ENCODE results near the gene UQCC2. TPM values are rescaled to one million over a fixed set of nuclear protein-coding genes. Genes with fewer than 3 reads are reported as not detected.

UQCC2 gene
- 79.4 and 99.2 TPM in 2 replicates for total RNA-seq (2014; rRNA removed; shearing (Covaris generic))

- H3K36me3 ChIP-seq: peaks cover 34% of the 10 kb centered on the region
- H3K27me3 ChIP-seq (replicated peaks): no peaks in the 10 kb centered on the region
- H3K4me3 ChIP-seq: peak within 1 kb of the TSS; percentile 81
- peak within 1 kb of the TSS; percentile 93 for H3K27ac ChIP-seq
- H3K9me3 ChIP-seq (replicated peaks): no peaks in the 10 kb centered on the region
- H3K4me1 ChIP-seq (replicated peaks): peaks cover 12% of the 10 kb centered on the region
- DNase-seq (ENCODE audit: low read depth in 1 of 2, low spot score in 2 of 2): peak; percentile 97 to 98
These were observed at the start of gene UQCC2 for GRCh38 chr6:33711140-33712129. Gene UQCC2 (minus strand): TSS chr6:33711700. CDS start chr6:33711686, 14 bp downstream.

- H3K27ac ChIP-seq: no peak overlapping the region
- H3K4me1 ChIP-seq (replicated peaks): peaks cover 30% of the 10 kb centered on the region
- no peaks in the 10 kb centered on the region for H3K36me3 ChIP-seq
- DNase-seq (ENCODE audit: low read depth in 1 of 2, low spot score in 2 of 2): no peak
- H3K9me3 ChIP-seq (replicated peaks): no peaks in the 10 kb centered on the region
- H3K27me3 ChIP-seq (replicated peaks): no peaks in the 10 kb centered on the region
- no peak overlapping the region for H3K4me3 ChIP-seq
These were observed 48.6 kb upstream of the UQCC2 start for GRCh38 chr6:33759887-33760629.

DNA sequence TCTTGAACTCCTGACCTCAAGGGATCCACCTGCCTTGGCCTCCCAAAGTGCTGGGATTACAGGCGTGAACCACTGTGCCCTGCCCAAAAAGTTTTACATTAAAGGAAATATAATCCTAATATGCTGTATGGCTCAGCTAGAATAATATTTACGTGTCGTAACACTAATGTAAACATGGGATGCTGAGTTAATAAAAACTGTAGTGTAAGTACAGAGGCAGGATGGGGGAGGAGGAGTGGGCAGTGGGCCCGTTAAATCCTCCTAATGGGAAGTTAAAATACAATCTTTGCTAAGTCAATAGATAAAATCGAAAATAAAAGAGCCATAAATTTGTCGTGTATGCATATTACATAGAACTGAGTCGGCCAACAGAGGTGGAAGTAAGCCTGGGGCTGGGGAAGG, 47.3 kb upstream of the UQCC2 start:
- H3K4me1 ChIP-seq (replicated peaks): peaks cover 30% of the 10 kb centered on the region
- no peak overlapping the region for H3K27ac ChIP-seq
- no peaks in the 10 kb centered on the region for H3K36me3 ChIP-seq
- H3K27me3 ChIP-seq (replicated peaks): no peaks in the 10 kb centered on the region
- DNase-seq (ENCODE audit: low read depth in 1 of 2, low spot score in 2 of 2): no peak
- no peak overlapping the region for H3K4me3 ChIP-seq
- H3K9me3 ChIP-seq (replicated peaks): no peaks in the 10 kb centered on the region

GRCh38 chr6:33757906-33758305, 46.4 kb upstream of the UQCC2 start:
- H3K36me3 ChIP-seq: no peaks in the 10 kb centered on the region
- no peak for DNase-seq (ENCODE audit: low read depth in 1 of 2, low spot score in 2 of 2)
- H3K4me3 ChIP-seq: no peak overlapping the region
- H3K4me1 ChIP-seq (replicated peaks): peaks cover 30% of the 10 kb centered on the region
- no peaks in the 10 kb centered on the region for H3K27me3 ChIP-seq (replicated peaks)
- no peak overlapping the region for H3K27ac ChIP-seq
- no peaks in the 10 kb centered on the region for H3K9me3 ChIP-seq (replicated peaks)

- H3K36me3 ChIP-seq: no peaks in the 10 kb centered on the region
- H3K4me1 ChIP-seq (replicated peaks): peaks cover 26% of the 10 kb centered on the region
- H3K27ac ChIP-seq: no peak overlapping the region
- no peaks in the 10 kb centered on the region for H3K9me3 ChIP-seq (replicated peaks)
- no peak for DNase-seq (ENCODE audit: low read depth in 1 of 2, low spot score in 2 of 2)
- H3K4me3 ChIP-seq: no peak overlapping the region
- H3K27me3 ChIP-seq (replicated peaks): no peaks in the 10 kb centered on the region
These were observed 45.6 kb upstream of the UQCC2 start for GRCh38 chr6:33757113-33757512.

DNA sequence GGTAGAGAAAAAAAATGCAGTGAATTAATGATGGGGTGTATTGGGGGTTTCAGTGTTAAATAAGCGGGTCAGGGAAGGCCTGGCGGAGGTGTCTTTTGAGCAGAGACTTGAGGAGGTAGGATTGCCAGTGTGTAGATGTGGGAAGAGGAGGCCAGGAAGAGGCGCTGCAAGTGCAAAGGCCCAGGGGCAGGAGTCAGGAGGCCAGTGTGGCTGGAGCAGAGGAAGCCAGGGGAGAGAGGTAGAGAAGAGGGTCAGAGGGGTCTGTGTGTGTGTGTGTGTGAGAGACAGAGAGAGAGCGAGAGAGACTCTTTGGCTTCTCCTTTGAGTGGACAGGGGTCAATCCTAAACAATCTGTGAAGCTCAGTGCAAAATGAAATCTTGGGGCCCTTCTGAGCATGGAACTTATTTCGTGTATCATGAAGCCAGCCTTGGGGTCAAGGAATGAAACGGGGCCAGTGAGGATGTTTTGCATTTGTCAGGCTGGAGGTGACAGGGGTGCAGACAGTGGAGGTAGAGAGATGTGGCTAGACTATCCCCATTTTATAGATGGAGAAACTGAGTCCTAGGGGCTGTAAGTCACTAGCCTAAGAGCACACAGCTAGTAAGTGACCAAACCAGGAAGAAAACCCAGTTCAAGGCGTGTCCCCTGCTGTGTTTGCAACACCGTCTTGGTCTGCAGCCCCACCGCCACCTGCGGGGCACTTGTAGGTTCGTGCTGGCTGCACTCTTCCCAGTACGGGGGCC, 44.9 kb upstream of the UQCC2 start:
- Histone ChIP-seq H3K27ac (no peak overlapping the region), H3K27me3 (replicated peaks) (no peaks in the 10 kb centered on the region), H3K4me1 (replicated peaks) (peaks cover 19% of the 10 kb centered on the region), H3K4me3 (no peak overlapping the region), H3K36me3 (no peaks in the 10 kb centered on the region), H3K9me3 (replicated peaks) (no peaks in the 10 kb centered on the region)
- DNase-seq (ENCODE audit: low read depth in 1 of 2, low spot score in 2 of 2): no peak

DNA sequence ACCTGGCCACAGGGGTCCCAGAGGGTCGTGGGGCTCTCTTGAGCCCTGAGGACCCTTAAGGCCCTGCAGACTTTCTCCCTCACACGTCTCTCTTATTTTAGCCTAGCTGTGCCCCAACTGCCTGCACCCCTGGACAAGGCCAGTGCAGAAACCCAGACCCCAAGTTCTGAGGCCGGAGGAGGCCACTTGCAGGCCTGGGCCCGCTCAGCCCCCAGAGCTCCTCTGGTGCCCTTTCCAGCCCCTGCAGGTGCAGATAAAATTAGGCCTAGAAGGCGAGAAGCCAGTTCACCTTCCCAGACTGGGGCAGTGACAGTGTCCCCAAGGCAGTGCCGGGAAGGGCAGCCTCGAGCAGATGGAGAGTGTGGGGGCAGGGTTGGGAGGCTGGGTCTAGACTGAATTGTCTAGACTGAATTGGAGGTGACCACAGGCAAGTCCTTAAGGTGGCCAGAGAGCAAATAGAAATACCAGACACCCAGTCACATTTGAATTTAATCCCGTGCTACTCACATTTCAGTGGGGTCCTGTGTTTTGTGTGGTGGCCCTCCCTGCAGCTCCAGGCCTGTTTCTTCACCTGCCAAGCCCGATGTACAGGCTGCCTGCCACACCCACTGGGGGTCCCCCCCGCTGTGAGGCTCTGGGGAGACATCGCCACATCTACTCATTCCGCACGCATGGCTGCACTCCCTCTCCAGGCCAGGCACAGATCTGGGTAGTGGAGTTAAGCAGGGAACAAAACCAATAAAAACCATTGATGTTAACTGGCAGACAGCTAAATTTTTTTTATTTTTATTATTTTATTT, 43.8 kb upstream of the UQCC2 start:
- peaks cover 8% of the 10 kb centered on the region; the same call in 1 of the 2 replicates for H3K4me1 ChIP-seq (replicated peaks)
- H3K36me3 ChIP-seq: no peaks in the 10 kb centered on the region
- no peak overlapping the region for H3K27ac ChIP-seq
- DNase-seq (ENCODE audit: low read depth in 1 of 2, low spot score in 2 of 2): no peak
- H3K9me3 ChIP-seq (replicated peaks): no peaks in the 10 kb centered on the region
- no peaks in the 10 kb centered on the region for H3K27me3 ChIP-seq (replicated peaks)
- no peak overlapping the region for H3K4me3 ChIP-seq

GRCh38 chr6:33754222-33754621, 42.7 kb upstream of the UQCC2 start:
- Histone ChIP-seq H3K27ac (no peak overlapping the region), H3K4me3 (no peak overlapping the region), H3K27me3 (replicated peaks) (no peaks in the 10 kb centered on the region), H3K9me3 (replicated peaks) (no peaks in the 10 kb centered on the region), H3K36me3 (no peaks in the 10 kb centered on the region), H3K4me1 (replicated peaks) (peaks cover 6% of the 10 kb centered on the region; the same call in 1 of the 2 replicates)
- no peak for DNase-seq (ENCODE audit: low read depth in 1 of 2, low spot score in 2 of 2)

- Histone ChIP-seq H3K36me3 (no peaks in the 10 kb centered on the region), H3K4me3 (no peak overlapping the region), H3K9me3 (replicated peaks) (no peaks in the 10 kb centered on the region), H3K4me1 (replicated peaks) (peaks cover 3% of the 10 kb centered on the region), H3K27me3 (replicated peaks) (no peaks in the 10 kb centered on the region), H3K27ac (no peak overlapping the region)
- no peak for DNase-seq (ENCODE audit: low read depth in 1 of 2, low spot score in 2 of 2)
These were observed 41.1 kb upstream of the UQCC2 start for GRCh38 chr6:33752646-33753015.

DNA sequence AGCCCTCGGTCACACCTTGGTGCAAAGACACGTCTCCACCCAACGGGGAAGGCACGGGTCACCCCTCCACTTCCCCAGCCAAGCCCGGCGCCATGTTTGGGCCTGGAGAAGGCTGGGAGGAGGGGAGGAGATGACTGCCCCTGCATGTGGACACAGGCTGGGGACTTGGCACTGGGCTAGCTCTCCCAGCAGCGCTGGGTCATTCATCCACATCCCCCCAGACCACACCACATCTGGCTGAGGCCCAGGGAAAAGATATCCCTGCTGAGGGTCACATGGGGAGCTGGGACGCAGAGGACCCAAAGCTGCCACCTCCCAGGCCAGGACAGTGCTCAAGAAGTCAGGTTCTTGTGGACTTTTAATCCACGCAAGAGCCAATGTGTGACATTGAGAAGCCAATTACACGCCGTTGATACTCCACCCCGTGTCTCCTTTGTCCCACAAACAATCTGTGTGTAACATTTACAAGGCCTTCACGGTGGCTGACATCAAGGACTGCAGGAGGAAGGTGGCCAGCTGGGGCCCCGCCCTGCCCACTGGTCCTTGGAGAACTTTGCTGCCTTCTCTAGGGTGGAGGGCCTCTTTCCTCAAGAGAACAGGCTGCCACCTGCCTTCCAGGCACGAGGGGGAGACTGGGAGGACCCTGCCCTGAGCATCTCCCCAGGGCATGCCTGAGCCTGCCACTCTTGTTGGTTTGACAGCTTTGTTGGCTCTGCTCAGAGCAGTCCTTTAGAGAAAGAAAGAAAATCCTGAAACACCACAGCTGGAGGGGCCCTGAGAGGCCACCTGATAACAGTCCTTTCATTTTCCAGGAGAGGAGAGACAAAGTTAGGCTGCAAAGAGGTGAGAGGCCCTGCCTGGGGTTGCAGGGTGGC, 40.5 kb upstream of the UQCC2 start:
- no peak overlapping the region for H3K4me3 ChIP-seq
- DNase-seq (ENCODE audit: low read depth in 1 of 2, low spot score in 2 of 2): no peak
- H3K4me1 ChIP-seq (replicated peaks): peaks cover 9% of the 10 kb centered on the region
- no peak overlapping the region for H3K27ac ChIP-seq
- H3K9me3 ChIP-seq (replicated peaks): no peaks in the 10 kb centered on the region
- no peaks in the 10 kb centered on the region for H3K27me3 ChIP-seq (replicated peaks)
- H3K36me3 ChIP-seq: no peaks in the 10 kb centered on the region

- H3K27ac ChIP-seq: no peak overlapping the region
These were observed 38.9 kb upstream of the UQCC2 start for GRCh38 chr6:33750244-33750991.

GRCh38 chr6:33749401-33749800, 37.9 kb upstream of the UQCC2 start:
- Histone ChIP-seq H3K9me3 (replicated peaks) (no peaks in the 10 kb centered on the region), H3K4me3 (no peak overlapping the region), H3K27me3 (replicated peaks) (no peaks in the 10 kb centered on the region), H3K36me3 (no peaks in the 10 kb centered on the region), H3K4me1 (replicated peaks) (peaks cover 35% of the 10 kb centered on the region), H3K27ac (no peak overlapping the region)
- DNase-seq (ENCODE audit: low read depth in 1 of 2, low spot score in 2 of 2): no peak

More at GRCh38 chr6:33750244-33750991, 38.9 kb upstream of the UQCC2 start:
- no peak for DNase-seq (ENCODE audit: low read depth in 1 of 2, low spot score in 2 of 2)
- Histone ChIP-seq H3K27me3 (replicated peaks) (no peaks in the 10 kb centered on the region), H3K36me3 (no peaks in the 10 kb centered on the region), H3K4me1 (replicated peaks) (peaks cover 25% of the 10 kb centered on the region), H3K9me3 (replicated peaks) (no peaks in the 10 kb centered on the region), H3K4me3 (no peak overlapping the region)

Measured in SJSA1 (cell line).